ENCODE data around the gene PLA2G15.
A peak's percentile ranks its signal among the peaks of the same experiment; 100 is the strongest.

The PLA2G15 gene

DNA sequence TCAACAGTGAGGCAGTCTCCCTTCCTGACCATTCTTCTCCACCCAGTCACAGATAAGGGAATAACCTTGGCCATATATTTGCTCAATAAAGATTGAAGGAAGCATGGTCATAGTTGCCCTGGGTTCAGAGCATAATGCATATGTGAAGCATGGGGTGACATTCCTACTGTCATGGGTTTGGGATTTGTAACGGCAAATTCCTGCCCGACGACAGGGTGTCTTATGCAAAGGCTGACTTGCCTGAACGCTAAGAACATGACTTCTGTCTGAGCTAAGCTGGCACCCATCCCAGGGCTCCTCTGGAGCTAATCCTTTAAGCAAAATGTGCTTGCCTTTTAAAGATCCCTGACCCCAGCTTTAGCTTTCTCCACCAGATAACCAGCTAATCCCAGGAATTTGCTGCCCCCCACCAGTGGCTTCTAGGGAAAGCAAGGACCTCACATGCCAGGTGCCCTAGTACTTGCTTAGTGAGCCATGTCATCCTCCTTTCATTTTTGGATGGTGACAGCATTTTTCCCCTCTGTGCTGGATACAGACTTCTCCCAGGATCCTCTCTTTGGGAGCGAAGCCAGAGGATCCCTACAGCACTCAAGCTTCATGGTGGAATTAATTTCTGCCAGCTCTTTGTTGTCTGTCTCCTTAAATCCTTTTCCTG is 53.9 kb downstream of the PLA2G15 start:
- DNase-seq (ENCODE audit: low spot score) = peak; percentile 71

DNA sequence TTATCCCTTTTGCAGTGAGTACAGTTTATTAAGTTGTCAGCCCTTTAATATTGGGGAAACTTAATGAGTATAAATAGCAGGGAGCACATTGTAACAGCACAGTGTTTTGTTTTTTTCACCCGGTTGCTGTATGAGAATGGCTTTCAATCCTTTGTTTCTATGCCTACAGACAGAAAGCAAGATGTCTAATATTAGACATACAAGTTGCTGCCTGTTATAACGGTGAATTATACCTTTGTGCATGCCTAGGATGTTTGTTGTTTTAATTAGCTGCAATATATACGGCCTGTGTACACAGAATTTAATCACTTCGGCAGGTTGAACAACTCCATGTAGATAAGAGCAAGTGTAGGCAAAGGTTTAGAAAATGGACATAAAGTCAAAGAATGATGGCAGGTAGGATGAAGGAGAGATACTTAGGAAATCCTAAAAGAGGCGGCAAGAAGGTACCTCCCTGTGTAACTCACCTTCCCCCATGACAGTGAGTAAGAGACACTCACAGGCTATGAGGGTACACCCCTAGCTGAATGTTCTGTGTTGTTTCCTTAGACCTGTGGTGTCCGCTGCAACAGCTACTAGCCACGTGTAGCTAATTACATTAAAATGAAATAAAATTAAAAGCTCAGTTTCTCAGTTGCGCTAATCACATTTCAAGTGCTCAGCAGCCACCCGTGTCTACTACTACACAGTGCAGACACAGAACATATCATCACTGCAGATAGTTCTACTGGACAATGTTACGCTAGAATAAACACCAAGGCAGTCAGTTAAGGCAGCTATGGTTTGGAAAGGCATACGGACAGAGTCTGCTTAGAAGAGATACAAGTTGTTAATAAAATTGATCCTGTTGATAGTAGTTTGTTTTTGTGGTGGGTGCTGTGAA is 54.6 kb downstream of the PLA2G15 start:
- no peak for DNase-seq (ENCODE audit: low spot score)

DNA sequence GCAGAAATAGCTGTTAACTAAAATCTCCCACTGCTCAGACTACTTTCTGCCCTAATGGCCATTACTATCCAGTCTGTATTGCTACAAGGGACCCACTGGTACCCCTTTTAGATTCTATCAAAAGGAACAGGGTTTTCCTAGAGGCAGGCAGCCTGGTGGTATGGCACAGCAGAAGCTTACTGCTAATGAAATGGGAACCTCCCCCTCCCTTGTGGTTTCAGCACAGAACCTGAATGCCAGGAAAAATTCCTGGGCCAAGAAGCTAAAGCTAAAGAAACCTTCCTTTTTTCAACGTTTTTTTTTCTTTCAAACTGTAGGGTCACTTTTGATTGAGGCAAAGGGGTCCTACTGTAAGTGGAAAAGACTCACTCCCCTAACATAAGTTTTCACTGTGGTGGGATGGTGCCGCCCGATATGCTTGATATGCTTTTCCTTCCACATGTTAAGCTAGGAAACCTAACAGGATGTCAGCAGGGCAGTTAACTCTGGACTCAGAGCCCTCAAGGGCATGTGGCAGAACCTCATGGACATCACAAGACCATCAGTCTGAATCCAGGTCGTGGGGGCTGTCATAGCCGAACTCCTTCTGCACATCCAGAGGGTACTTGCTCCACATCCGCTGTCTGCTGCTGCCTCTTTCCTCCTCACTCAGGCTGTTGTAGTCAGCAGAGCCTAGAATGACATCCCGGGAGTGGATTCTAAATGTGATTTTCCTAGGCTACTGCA is 55.7 kb downstream of the PLA2G15 start:
- no peak for DNase-seq (ENCODE audit: low spot score)

- DNase-seq (ENCODE audit: low spot score) = no peak
Measured at GRCh38 chr16:68306633-68307032, 61.5 kb downstream of the PLA2G15 start.

DNA sequence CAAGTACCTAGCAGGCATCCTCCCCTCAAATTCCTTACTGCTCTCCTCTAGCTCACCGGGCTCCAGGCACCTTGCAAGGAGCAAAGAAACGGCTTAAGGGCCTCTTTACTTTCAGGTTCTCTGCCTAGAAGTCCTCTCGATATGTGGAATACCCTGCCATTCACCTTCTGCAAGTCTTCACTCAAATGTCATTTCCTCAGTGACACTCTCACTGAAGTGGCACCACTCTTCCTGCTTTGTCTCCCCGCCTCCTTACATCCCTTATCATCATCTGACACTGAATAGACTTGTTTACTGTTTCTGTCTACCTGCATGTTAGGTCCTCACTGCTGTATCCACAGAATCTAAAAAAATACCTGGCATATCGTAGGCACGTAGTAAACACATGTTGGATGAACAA is 64.6 kb downstream of the PLA2G15 start:
- no peak for DNase-seq (ENCODE audit: low spot score)

DNA sequence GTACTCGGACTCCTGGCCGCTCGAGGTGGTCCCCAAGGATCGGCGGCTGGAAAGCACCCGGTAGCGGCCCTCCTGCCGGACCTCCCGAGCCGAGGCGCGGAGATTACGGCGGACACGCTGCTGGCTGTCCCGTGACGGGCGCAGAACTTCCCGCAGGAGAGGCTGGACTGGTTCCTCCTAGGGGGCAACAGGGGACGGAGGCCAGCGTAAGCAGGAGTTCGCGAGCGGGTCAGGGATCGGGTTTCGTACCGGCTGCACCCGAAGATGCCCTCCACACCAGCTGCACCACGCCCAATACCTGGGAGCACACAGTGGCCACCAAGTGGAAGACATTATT is 65.2 kb downstream of the PLA2G15 start:
- peak; percentile 38 for DNase-seq (ENCODE audit: low spot score)
